Adrenal gland (tissue), 19 donors: ENCODE data around the gene KNSTRN. TPM values are rescaled to one million over a fixed set of nuclear protein-coding genes. Genes with fewer than 3 reads are reported as not detected.

Experiments
- DNase-seq, 7 donors: peaks; one replicate each; pipeline ENCODE4 v3.0.0-alpha.2; 2019 to 2020
- H3K27ac ChIP-seq, 5 donors: fragments of 200-600 bp; sonication (generic) in 4 of 5; 1 replicate in 3 of 5; 2 replicates in 2 of 5; pipeline versions ENCODE4 v1.5.1 to v1.8.0; 2016 to 2020; ENCODE audit warnings: mild to moderate bottlenecking in 1 of 5
- H3K27me3 ChIP-seq: fragments of 200-600 bp; 2 replicates; pipeline ENCODE4 v1.8.0; 2021
- H3K36me3 ChIP-seq, 2 donors: fragments of 200-600 bp; replicated peaks in 1 of 2; 1 replicate in 1 of 2; 2 replicates in 1 of 2; pipeline versions ENCODE4 v1.5.1 to v1.8.0; 2018 to 2022
- H3K4me1 ChIP-seq, 2 donors: fragments of 200-600 bp; replicated peaks in 1 of 2; 1 replicate in 1 of 2; 2 replicates in 1 of 2; pipeline versions ENCODE4 v1.5.1 to v1.8.0; 2018 to 2021
- H3K4me3 ChIP-seq, 4 donors: fragments of 200-600 bp; sonication (generic) in 3 of 4; one replicate each; pipeline ENCODE4 v1.5.1; 2016 to 2018
- H3K9me3 ChIP-seq, 3 donors: fragments of 200-600 bp; sonication (generic) in 1 of 3; replicated peaks in 1 of 3; 1 replicate in 2 of 3; 2 replicates in 1 of 3; pipeline versions ENCODE4 v1.5.1 to v1.8.0; 2016 to 2021
- CTCF ChIP-seq, 6 experiments: fragments of 450-650 bp in 4 of 6; fragments of 200-600 bp in 2 of 6; sonication (generic) in 1 of 6; IDR thresholded peaks; 1 replicate in 5 of 6; 2 replicates in 1 of 6; pipeline versions ENCODE4 v1.5.1 to v1.8.0; 2016 to 2021; ENCODE audit warnings: antibody characterized with exemption in 6 of 6, mild to moderate bottlenecking in 2 of 6, moderate library complexity in 1 of 6
- POLR2A ChIP-seq, 2 donors: fragments of 450-650 bp; IDR thresholded peaks; one replicate each; pipeline ENCODE4 v1.6.1; 2017; ENCODE audit warnings: antibody characterized with exemption in 2 of 2, mild to moderate bottlenecking in 2 of 2, moderate library complexity in 1 of 2
- WGBS, 4 donors: extraction: QIAGEN DNeasy Blood & Tissue Kit in 2 of 4; methylation state at CpG; one replicate each; pipeline versions ENCODE4 v1.1.5 to v1.1.7; 2013 to 2017; 5-methylcytosine and 5-hydroxymethylcytosine counted together
- intact Hi-C, 2 donors: fragments of 100-400 bp; cut with DNase I; formaldehyde crosslinking; loops; one replicate each; pipeline versions ENCODE4 v1.14.1 to v1.15.0; 2022 to 2023
- long read RNA-seq, 10 donors: library from polyadenylated mRNA in 3 of 10; unstranded in 2 of 10; stranded (forward) in 1 of 10; transcript quantifications; one replicate each; pipeline ENCODE4 v2.0.0 and lab custom pipeline, GENCODE V29; 2021 to 2026
- polyA plus RNA-seq, 3 donors: library from polyadenylated mRNA; stranded (reverse); fragments of 200-250 nt in 2 of 3; fragments of 350-450 nt in 1 of 3; fragmentation: Illumina TruSeq in 1 of 3; extraction: RNeasy Lipid Tissue Mini Kit (QIAGEN cat#74804) in 1 of 3; gene quantifications; one replicate each; pipeline ENCODE4 v1.2.3, GENCODE V29; 2013 to 2014
- total RNA-seq, 9 donors: library from RNA; depleted of rRNA in 4 of 9; stranded (reverse); fragments of >200 nt in 4 of 9; fragments of 120-200 nt in 1 of 9; fragmentation: NEBNext Ultra II Directional in 1 of 9; extraction: Animal tissue kit (Norgen Biotek cat#: 25700) in 1 of 9; gene quantifications; one replicate each; pipeline versions ENCODE4 v1.1.0 to v1.2.4, GENCODE V29; 2013 to 2023
- donor health status: healthy with polysubstance abuse.
- donor health status: Bipolar disorder and iron deficiency.
- donor health status: DM: yes; HTN: yes; CAD: no.
- donor health status: DM: no; HTN: no; CAD: no.
- donor health status: DM: no; HTN: no; CAD: no.
- donor health status: DM: yes; HTN: yes; CAD: no.

The KNSTRN gene
- total RNA-seq (10 to 100 TPM in 5 of 9 donors, 1 to 10 TPM in 4; 4.0 to 39.8 (median 10.7) TPM), polyA plus RNA-seq (10 to 100 TPM in 1 of 3 donors, 1 to 10 TPM in 2; 7.0 to 21.9 (median 9.2) TPM)
- long read RNA-seq, donor 1, transcript KNSTRN-201 (9 exons, 1,714 nt) = major isoform, 7 of 8 reads
- long read RNA-seq, donor 1, partial matches to known transcripts = 0 of 8 reads
- long read RNA-seq, donor 1, other reads (novel, unspliced or antisense) = 0 of 8 reads
- long read RNA-seq, donor 2, transcript KNSTRN-201 (9 exons, 1,714 nt) = major isoform, 5 of 5 reads
- long read RNA-seq, donor 2, partial matches to known transcripts = 0 of 5 reads
- long read RNA-seq, donor 2, other reads (novel, unspliced or antisense) = 0 of 5 reads
- long read RNA-seq, donor 3, partial matches to known transcripts = 0 of 2 reads
- long read RNA-seq, donor 3, other reads (novel, unspliced or antisense) = 0 of 2 reads
- long read RNA-seq, donor 4, partial matches to known transcripts = 0 of 5 reads
- long read RNA-seq, donor 4, other reads (novel, unspliced or antisense) = 0 of 5 reads
- long read RNA-seq, donor 5, transcript KNSTRN-201 (9 exons, 1,714 nt) = major isoform, 6 of 13 reads
- long read RNA-seq, donor 5, partial matches to known transcripts = 3 of 13 reads
- long read RNA-seq, donor 5, other reads (novel, unspliced or antisense) = 2 of 13 reads
- long read RNA-seq, donor 6, partial matches to known transcripts = 0 of 6 reads
- long read RNA-seq, donor 6, other reads (novel, unspliced or antisense) = 0 of 6 reads
- long read RNA-seq, donor 7, partial matches to known transcripts = 0 of 5 reads
- long read RNA-seq, donor 7, other reads (novel, unspliced or antisense) = 0 of 5 reads
- long read RNA-seq, donor 8, transcript KNSTRN-201 (9 exons, 1,714 nt) = major isoform, 14 of 16 reads
- long read RNA-seq, donor 8, partial matches to known transcripts = 0 of 16 reads
- long read RNA-seq, donor 8, other reads (novel, unspliced or antisense) = 0 of 16 reads
- long read RNA-seq, donor 9, partial matches to known transcripts = 0 of 2 reads
- long read RNA-seq, donor 9, other reads (novel, unspliced or antisense) = 0 of 2 reads
- long read RNA-seq, donor 10, transcript KNSTRN-201 (9 exons, 1,714 nt) = major isoform, 7 of 8 reads
- long read RNA-seq, donor 10, partial matches to known transcripts = 0 of 8 reads
- long read RNA-seq, donor 10, other reads (novel, unspliced or antisense) = 0 of 8 reads

DNA sequence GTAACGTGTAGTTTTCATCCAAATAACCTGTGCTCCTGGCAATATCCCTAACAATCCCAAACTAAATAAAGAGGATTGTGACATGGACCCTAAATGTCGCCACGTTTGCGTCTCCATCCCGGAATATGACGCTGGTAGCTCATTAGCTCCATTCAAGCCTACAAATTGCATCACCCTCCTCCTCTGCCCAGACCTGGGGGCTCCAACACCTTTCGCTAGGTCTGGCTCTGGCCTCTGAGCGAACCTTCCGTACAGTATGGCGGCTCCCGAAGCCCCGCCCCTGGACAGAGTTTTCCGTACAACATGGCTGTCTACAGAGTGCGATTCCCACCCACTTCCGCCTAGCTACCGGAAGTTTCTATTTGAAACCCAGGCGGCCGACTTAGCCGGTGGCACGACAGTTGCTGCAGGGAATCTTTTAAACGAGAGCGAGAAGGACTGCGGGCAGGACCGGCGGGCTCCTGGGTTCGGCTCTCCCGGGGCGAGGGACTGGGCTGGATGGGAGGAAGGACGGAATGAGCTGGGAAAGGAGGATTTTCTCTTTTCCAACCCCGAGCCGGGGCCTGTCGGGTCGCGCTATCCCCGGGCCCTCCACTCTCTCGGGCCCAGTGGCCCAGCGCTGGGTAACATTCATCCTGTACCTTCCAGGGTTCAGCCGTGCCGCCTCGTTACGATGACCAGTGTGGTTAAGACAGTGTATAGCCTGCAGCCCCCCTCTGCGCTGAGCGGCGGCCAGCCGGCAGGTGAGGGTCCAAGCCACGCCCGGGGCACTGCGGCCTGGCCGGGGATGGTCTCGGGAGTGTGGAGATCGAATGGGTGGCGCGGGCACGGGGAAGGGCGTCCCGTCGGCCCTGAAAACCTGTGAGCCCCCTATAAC lies at the start of gene KNSTRN:
TSS of gene KNSTRN (plus strand) at position 142 of the 877 bp plus-strand sequence. CDS start at position 257, 115 bp downstream.
- no peaks in the 10 kb centered on the region for H3K27me3 ChIP-seq
- no peak for TF ChIP-seq CTCF (IDR thresholded peaks at IDR 0.05)
- peak in 1 of 2 donors; percentile 70 for TF ChIP-seq POLR2A (IDR thresholded peaks at IDR 0.05)
- 3 to 6% (median 4%) methylated on average over 33 to 57 of the region's 57 CpGs for WGBS, 4 donors
- H3K36me3 ChIP-seq = no peaks in the 10 kb centered on the region
- peak within 1 kb of the TSS; percentile 43 to 89 (median 85) for H3K4me3 ChIP-seq
- H3K9me3 ChIP-seq = no peaks in the 10 kb centered on the region
- peak; percentile 92 to 97 (median 94) for DNase-seq
- peaks cover 11 to 24% of the 10 kb centered on the region in 2 donors for H3K4me1 ChIP-seq
- H3K27ac ChIP-seq = peak within 1 kb of the TSS in 2 of 5 donors; percentile 31 to 62
- intact Hi-C loops = no loop called here

DNA sequence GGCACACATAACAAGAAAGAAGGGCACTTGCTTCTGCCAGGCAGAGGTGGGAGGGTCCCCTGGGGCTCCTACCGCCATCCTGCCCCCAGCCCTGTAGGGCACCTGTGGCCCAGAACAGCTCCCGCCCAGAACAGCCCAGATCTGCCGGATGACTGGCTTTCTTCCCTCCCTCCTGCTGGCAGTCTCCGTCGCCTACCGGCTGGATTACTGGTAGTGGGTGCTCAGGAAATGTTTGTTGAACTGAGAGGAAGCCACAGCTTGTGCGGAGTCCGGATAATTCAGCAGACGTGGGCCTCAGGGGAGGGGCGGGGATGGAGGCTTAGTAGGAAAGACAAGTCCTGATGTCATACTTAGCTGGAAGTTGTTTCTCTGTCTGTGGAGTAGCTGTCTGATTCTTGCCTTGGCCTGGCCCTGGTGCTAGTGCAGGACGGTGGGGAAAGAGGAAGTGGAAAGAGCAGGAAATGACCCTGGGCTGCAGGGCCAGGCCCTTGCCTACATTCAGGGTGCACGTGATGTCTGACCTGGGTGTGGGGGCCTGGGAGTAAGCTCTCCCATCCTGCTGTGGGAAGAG lies 48.5 kb upstream of the KNSTRN start:
- intact Hi-C loops = no loop called here
- no peak for TF ChIP-seq CTCF (IDR thresholded peaks at IDR 0.05)
- TF ChIP-seq POLR2A (IDR thresholded peaks at IDR 0.05) = peak in 1 of 2 donors; percentile 26
- H3K4me3 ChIP-seq = peak overlapping the region in 1 of 4 donors; percentile 11

GRCh38 chr15:40334541-40334940 lies 48.0 kb upstream of the KNSTRN start:
- WGBS, 4 donors = 42 to 89% (median 78%) methylated on average over 2 to 3 of the region's 3 CpGs; no CpG with 5 or more reads in 1 of the 4 donors
- H3K4me3 ChIP-seq = no peak overlapping the region
- H3K27me3 ChIP-seq = no peaks in the 10 kb centered on the region
- no peaks in the 10 kb centered on the region for H3K9me3 ChIP-seq
- TF ChIP-seq POLR2A (IDR thresholded peaks at IDR 0.05) (no peak), CTCF (IDR thresholded peaks at IDR 0.05) (no peak)
- peaks cover 15 to 44% of the 10 kb centered on the region in 2 donors for H3K4me1 ChIP-seq
- no peaks in the 10 kb centered on the region for H3K36me3 ChIP-seq
- H3K27ac ChIP-seq = peak overlapping the region; percentile 28 to 91 (median 50)
- intact Hi-C loops = no loop called here
- DNase-seq = no peak

More for the DNA sequence above, 48.5 kb upstream of the KNSTRN start:
- H3K4me1 ChIP-seq = peaks cover 10 to 39% of the 10 kb centered on the region in 2 donors
- no peaks in the 10 kb centered on the region for H3K27me3 ChIP-seq
- DNase-seq = peak in 6 of 7 donors; percentile 68 to 83 (median 72)
- peak overlapping the region; percentile 28 to 91 (median 60) for H3K27ac ChIP-seq
- H3K9me3 ChIP-seq = no peaks in the 10 kb centered on the region
- WGBS, 4 donors = 37 to 61% (median 52%) methylated on average over 10 to 12 of the region's 12 CpGs
- H3K36me3 ChIP-seq = no peaks in the 10 kb centered on the region
